B cell (primary cell): ENCODE results near the gene SLC7A10. TPM values are rescaled to one million over a fixed set of nuclear protein-coding genes. Genes with fewer than 3 reads are reported as not detected.
A peak's percentile ranks its signal among the peaks of the same experiment; 100 is the strongest.

Experiments used
- ATAC-seq: fragments of 200-7000 bp; cut with Tn5 transposase; one replicate; pipeline ENCODE4 v1.10.0; 2021; ENCODE audit warnings: low read depth, mild to moderate bottlenecking, moderate number of reproducible peaks, moderate library complexity
- CTCF ChIA-PET: fragments of 350-600 bp; sonication (Branson Sonifier 250); formaldehyde crosslinking; loops from one replicate; lab custom pipeline; 2021; ENCODE audit warnings: antibody characterized with exemption, inconsistent platforms; lab: Charles Lee
- POLR2A ChIA-PET: fragments of 350-600 bp; sonication (Branson Sonifier 250); formaldehyde crosslinking; loops from one replicate; lab custom pipeline; 2021; ENCODE audit warnings: antibody characterized with exemption; lab: Charles Lee
- DNase-seq: peaks from one replicate; pipeline ENCODE4 v3.0.0; 2013
- H2AFZ ChIP-seq: 2 replicates; pipeline ENCODE4 v1.6.1; 2012; ENCODE audit warnings: mild to moderate bottlenecking, low read depth, low read length; ENCODE audit not compliant: insufficient read depth, poor library complexity, severe bottlenecking
- H3K27ac ChIP-seq, 2 donors: 1 replicate in 1 of 2; 2 replicates in 1 of 2; pipeline ENCODE4 v1.5.1; 2012 to 2013; ENCODE audit warnings: low read length in 2 of 2, mild to moderate bottlenecking in 2 of 2, moderate library complexity in 1 of 2
- H3K27me3 ChIP-seq, 4 experiments: fragments of 200-600 bp in 1 of 4; sonication (generic) in 1 of 4; replicated peaks in 1 of 4; 1 replicate in 2 of 4; 2 replicates in 2 of 4; pipeline versions ENCODE4 v1.6.1 to v1.7.0; 2013 to 2016; ENCODE audit warnings: low read length in 3 of 4, mild to moderate bottlenecking in 2 of 4, mixed read lengths in 1 of 4, moderate library complexity in 1 of 4; ENCODE audit not compliant: insufficient read depth in 4 of 4, control insufficient read depth in 3 of 4; ENCODE audit errors: control extremely low read depth in 1 of 4
- H3K36me3 ChIP-seq, 2 experiments: replicated peaks in 1 of 2; 1 replicate in 1 of 2; 2 replicates in 1 of 2; pipeline versions ENCODE4 v1.6.1 to v1.7.1; 2013; ENCODE audit warnings: low read length in 1 of 2; ENCODE audit not compliant: insufficient read depth in 2 of 2, control insufficient read depth in 1 of 2; ENCODE audit errors: control extremely low read depth in 1 of 2, extremely low read depth in 1 of 2
- H3K4me1 ChIP-seq, 2 donors: fragments of 200-600 bp in 1 of 2; sonication (generic) in 1 of 2; 1 replicate in 1 of 2; 2 replicates in 1 of 2; pipeline versions ENCODE4 v1.5.1 to v1.6.1; 2013 to 2017; ENCODE audit warnings: low read length in 2 of 2; ENCODE audit not compliant: control insufficient read depth in 2 of 2, insufficient read depth in 2 of 2
- H3K4me2 ChIP-seq: replicated peaks from 2 replicates; pipeline ENCODE3; 2012; ENCODE audit warnings: mild to moderate bottlenecking, low read depth, low read length; ENCODE audit not compliant: poor library complexity, severe bottlenecking
- H3K4me3 ChIP-seq, 5 experiments: fragments of 200-600 bp in 1 of 5; sonication (generic) in 1 of 5; 1 replicate in 3 of 5; 2 replicates in 2 of 5; pipeline versions ENCODE4 v1.5.1 to v1.7.0; 2011 to 2016; ENCODE audit warnings: low read length in 4 of 5, mild to moderate bottlenecking in 4 of 5, low read depth in 2 of 5, control low read depth in 1 of 5, moderate library complexity in 1 of 5; ENCODE audit not compliant: insufficient read depth in 1 of 5; ENCODE audit errors: control extremely low read depth in 1 of 5, extremely low read depth in 1 of 5
- H3K79me2 ChIP-seq: fragments of 200-600 bp; sonication (generic); one replicate; pipeline ENCODE4 v1.6.0; 2016; ENCODE audit warnings: low read length; ENCODE audit not compliant: control insufficient read depth, insufficient read depth
- H3K9ac ChIP-seq: fragments of 200-600 bp; sonication (generic); 2 replicates; pipeline ENCODE4 v1.6.1; 2017; ENCODE audit warnings: mild to moderate bottlenecking, low read length, moderate library complexity
- H3K9me3 ChIP-seq, 3 donors: one replicate each; pipeline versions ENCODE4 v1.6.1 to v1.7.1; 2013; ENCODE audit warnings: low read length in 2 of 3; ENCODE audit not compliant: control insufficient read depth in 2 of 3, insufficient read depth in 1 of 3; ENCODE audit errors: control extremely low read depth in 1 of 3
- H4K20me1 ChIP-seq: 2 replicates; pipeline ENCODE4 v1.6.0; 2012; ENCODE audit warnings: mild to moderate bottlenecking, low read length; ENCODE audit not compliant: insufficient read depth, control insufficient read depth, poor library complexity, severe bottlenecking
- H3K27ac Mint-ChIP-seq: one replicate; pipeline ENCODE4 v1.8.0; 2021; ENCODE audit warnings: mixed read lengths
- H3K27me3 Mint-ChIP-seq: one replicate; pipeline ENCODE4 v1.8.0; 2021; ENCODE audit warnings: mixed read lengths
- H3K4me1 Mint-ChIP-seq: one replicate; pipeline ENCODE4 v1.8.0; 2021; ENCODE audit warnings: mixed read lengths
- H3K4me3 Mint-ChIP-seq: one replicate; pipeline ENCODE4 v1.8.0; 2021; ENCODE audit warnings: mixed read lengths
- H3K9me3 Mint-ChIP-seq: one replicate; pipeline ENCODE4 v1.8.0; 2022; ENCODE audit warnings: mixed read lengths; ENCODE audit not compliant: insufficient read depth
- CTCF ChIP-seq: fragments of 200-600 bp; IDR thresholded peaks from one replicate; pipeline ENCODE4 v1.8.0; 2022; ENCODE audit warnings: antibody characterized with exemption, mild to moderate bottlenecking
- EZH2 ChIP-seq: IDR thresholded peaks from 2 replicates; pipeline ENCODE4 v1.6.1; 2012; ENCODE audit warnings: borderline replicate concordance, low read depth, mild to moderate bottlenecking, moderate library complexity, low read length; ENCODE audit not compliant: insufficient read depth, poor library complexity, severe bottlenecking
- WGBS: methylation state at CpG from one replicate; pipeline ENCODE4 v1.1.5; 2013; ENCODE audit warnings: missing lambda C conversion rate; ENCODE audit not compliant: insufficient coverage; 5-methylcytosine and 5-hydroxymethylcytosine counted together
- intact Hi-C: fragments of 100-400 bp; cut with micrococcal nuclease; formaldehyde crosslinking; loops from one replicate; pipeline ENCODE4 v1.10.0; 2022
- polyA plus RNA-seq: library from polyadenylated mRNA; depleted of rRNA; stranded (reverse); fragments of >200 nt; gene quantifications from 2 replicates; pipeline ENCODE4 v1.2.3, GENCODE V29; 2012
- total RNA-seq, 2 donors: library from RNA; stranded (reverse); fragments of 120-200 nt in 1 of 2; gene quantifications; 1 replicate in 1 of 2; 2 replicates in 1 of 2; pipeline versions ENCODE4 v1.2.3 to v1.2.4, GENCODE V29; 2013 to 2022

Gene SLC7A10
- total and polyA plus RNA-seq, 2 donors (not counting 1 experiment from before 2014, with no cell fraction given) = not detected

DNA sequence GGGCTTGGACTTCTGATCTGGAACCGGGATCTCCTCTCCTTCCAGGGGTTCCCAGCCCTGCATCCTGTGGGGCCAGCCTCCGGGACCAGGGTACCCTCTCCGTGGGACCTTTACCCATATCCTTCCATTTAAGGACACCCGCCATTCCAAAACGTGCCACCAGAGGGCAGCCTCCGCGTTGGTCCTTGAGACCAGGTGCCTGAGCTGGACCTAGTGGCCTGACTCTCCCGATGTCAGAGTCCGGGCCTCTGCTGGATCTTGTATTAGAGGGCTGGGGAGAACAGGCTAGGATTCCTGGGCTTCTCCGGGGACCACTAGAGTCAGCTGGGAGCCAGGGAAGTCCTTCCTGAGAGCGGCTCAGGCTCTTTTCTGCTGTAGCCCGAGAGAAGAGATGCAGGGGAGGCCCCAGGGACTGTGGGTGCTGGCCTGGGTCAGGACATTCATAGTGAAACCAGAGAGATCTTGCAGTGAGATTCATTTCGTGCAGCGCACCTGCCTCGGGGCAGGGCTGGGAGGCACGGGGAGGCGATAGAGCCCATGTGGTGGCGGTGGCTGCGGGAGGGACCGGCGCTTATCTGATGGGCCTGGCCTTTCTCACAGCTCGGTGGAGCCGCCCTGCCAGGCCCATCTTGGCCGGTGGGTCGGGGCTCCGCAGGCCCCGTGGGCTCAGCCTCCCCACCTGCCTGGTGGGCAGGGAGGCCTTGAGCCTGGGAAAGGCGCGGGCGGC, 9.8 kb upstream of the SLC7A10 start:
- Mint-ChIP-seq H3K27me3 (peaks cover 11% of the 10 kb centered on the region), H3K4me1 (peaks cover 6% of the 10 kb centered on the region), H3K27ac (no peak overlapping the region), H3K4me3 (peak overlapping the region; percentile 51), H3K9me3 (no peaks in the 10 kb centered on the region)
- H3K9me3 ChIP-seq = no peaks in the 10 kb centered on the region
- H3K4me2 ChIP-seq = peak overlapping the region; percentile 57
- H4K20me1 ChIP-seq = no peaks in the 10 kb centered on the region
- H2AFZ ChIP-seq = peak overlapping the region; percentile 64
- peaks cover 0 to 6% of the 10 kb centered on the region in 2 donors for H3K4me1 ChIP-seq
- H3K27ac ChIP-seq = no peak overlapping the region
- CTCF ChIA-PET = interaction anchor here (0.5 to 14.9 kb wide), 21 partner anchors 8 to 713 kb away, joined by 3 to 211 read pairs (median 5); partner anchors contain the start of genes CEBPA and CEBPG
- intact Hi-C loops = loop anchor here (1.0 to 10.0 kb wide), 2 partner anchors 172 to 1479 kb away; no protein-coding TSS in a partner anchor
- no peaks in the 10 kb centered on the region for H3K79me2 ChIP-seq
- peak; percentile 78 for DNase-seq
- peaks cover 0 to 5% (median 0%) of the 10 kb centered on the region in 4 experiments for H3K27me3 ChIP-seq
- ATAC-seq = peak; percentile 58
- TF ChIP-seq CTCF = peak; percentile 95
- TF ChIP-seq EZH2 = no peak
- POLR2A ChIA-PET = no interaction called here
- no peak overlapping the region for H3K9ac ChIP-seq
- WGBS = 40% methylated on average over 30 of the region's 30 CpGs
- H3K4me3 ChIP-seq = peak overlapping the region in 2 of 5 experiments; percentile 25 to 31
- H3K36me3 ChIP-seq = no peaks in the 10 kb centered on the region

- DNase-seq = no peak
- H3K27ac ChIP-seq = no peak overlapping the region
- H3K36me3 ChIP-seq = no peaks in the 10 kb centered on the region
- ChIA-PET CTCF (interaction anchor here (1.0 to 14.9 kb wide), 11 partner anchors 11 to 196 kb away, joined by 3 to 211 read pairs (median 6); no protein-coding TSS in a partner anchor), POLR2A (no interaction called here)
- no peaks in the 10 kb centered on the region for H3K9me3 Mint-ChIP-seq
- H3K4me1 ChIP-seq = peaks cover 0 to 6% of the 10 kb centered on the region in 2 donors
- H3K4me1 Mint-ChIP-seq = peaks cover 6% of the 10 kb centered on the region
- no peak overlapping the region for H3K4me2 ChIP-seq
- H3K79me2 ChIP-seq = no peaks in the 10 kb centered on the region
- no peaks in the 10 kb centered on the region for H4K20me1 ChIP-seq
- no peak overlapping the region for H3K27ac Mint-ChIP-seq
- intact Hi-C loops = loop anchor here (1.0 to 10.0 kb wide), 2 partner anchors 173 to 1480 kb away; no protein-coding TSS in a partner anchor
- H3K27me3 ChIP-seq = peaks cover 0 to 5% (median 0%) of the 10 kb centered on the region in 4 experiments
- H3K27me3 Mint-ChIP-seq = peaks cover 16% of the 10 kb centered on the region
- ATAC-seq = no peak
- no peak overlapping the region for H2AFZ ChIP-seq
- TF ChIP-seq EZH2 (no peak), CTCF (no peak)
- no peak overlapping the region for H3K4me3 Mint-ChIP-seq
- H3K9ac ChIP-seq = no peak overlapping the region
- H3K9me3 ChIP-seq = no peaks in the 10 kb centered on the region
- no peak overlapping the region for H3K4me3 ChIP-seq
- WGBS = 70% methylated on average over 6 of the region's 9 CpGs
Observed at GRCh38 chr19:33234736-33235135, 9.1 kb upstream of the SLC7A10 start.
